Activated CD8-positive, alpha-beta memory T cell treated with anti-CD3 and anti-CD28 coated beads, Interleukin-2, amount 50 U/mL, for 4 hours (primary cell): ENCODE results near the gene EXOC3L4.
A peak's percentile ranks its signal among the peaks of the same experiment; 100 is the strongest.
"Not testable (repeated sequence)": the region's sequence is repeated elsewhere in the genome, so short reads cannot be mapped to it uniquely, and the experiment has no call there.

Experiments
- DNase-seq: peaks from one replicate; pipeline ENCODE4 v3.0.0-alpha.2; 2020

EXOC3L4 gene

DNA sequence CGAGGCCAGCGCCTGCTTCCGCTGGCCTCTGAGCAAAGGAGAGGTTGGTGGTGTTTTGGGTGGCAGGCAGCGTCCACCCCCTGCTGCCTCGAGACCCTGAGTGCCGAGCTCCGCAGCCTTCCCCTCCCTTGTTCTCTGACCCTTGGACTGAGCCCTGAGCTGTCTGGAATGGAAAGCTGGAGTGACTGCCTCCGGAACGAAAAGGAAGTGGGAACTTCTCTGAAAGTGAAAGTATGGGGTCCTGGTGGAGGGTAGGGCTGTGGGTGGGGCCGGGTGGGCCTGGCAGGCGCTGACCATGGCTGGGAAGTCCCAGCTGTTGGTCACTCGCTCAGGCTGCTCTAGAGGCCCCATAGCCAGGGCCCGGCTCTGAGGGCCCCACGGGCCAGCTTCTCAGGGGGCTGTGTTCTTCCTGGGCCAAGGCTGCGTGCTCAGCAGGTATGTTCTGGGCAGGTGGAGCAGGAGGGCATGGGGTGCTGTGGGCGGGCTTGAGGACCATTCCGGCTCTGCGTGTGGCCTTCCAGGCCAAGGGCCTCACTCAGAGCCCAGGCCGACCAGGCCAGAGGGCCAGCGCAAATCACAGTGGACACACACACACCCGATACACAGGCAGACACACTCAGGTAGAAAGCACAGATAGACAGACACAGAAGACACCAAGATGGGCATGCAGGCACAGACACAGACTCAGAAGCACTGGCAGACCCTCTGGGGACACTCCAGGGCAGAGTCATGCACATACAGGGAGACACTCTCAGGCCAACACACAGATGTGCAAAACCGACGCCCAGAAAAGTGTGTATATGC lies at the start of gene EXOC3L4:
Gene EXOC3L4, plus strand, starts transcription at position 320 of the 804 bp plus-strand sequence. CDS start 5,495 bp downstream, outside the sequence.
- no peak for DNase-seq

DNA sequence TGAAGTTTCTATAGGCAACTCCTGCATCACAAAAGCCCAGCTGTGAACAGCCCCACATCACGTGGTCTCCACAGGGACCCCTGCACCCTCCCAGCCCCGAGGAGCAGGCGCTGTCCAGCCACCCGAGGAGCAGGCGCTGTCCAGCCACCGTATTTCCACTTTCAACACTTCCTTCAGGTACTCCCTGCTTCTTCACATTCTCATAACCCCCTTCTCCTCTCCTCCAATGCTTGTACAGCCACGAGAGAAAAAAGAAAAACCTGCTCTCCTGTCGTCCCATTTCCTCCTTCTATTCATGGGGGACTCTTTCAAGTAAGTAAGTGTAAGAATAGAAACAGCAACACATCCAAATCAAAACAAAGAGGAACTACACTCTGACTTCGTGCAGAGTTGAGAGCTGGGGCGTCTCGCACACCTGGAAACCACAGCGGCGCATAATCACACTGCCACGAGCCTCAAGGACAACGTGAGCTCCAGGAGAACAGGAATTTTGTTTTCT lies 49.1 kb upstream of the EXOC3L4 start:
- DNase-seq, result no peak

DNA sequence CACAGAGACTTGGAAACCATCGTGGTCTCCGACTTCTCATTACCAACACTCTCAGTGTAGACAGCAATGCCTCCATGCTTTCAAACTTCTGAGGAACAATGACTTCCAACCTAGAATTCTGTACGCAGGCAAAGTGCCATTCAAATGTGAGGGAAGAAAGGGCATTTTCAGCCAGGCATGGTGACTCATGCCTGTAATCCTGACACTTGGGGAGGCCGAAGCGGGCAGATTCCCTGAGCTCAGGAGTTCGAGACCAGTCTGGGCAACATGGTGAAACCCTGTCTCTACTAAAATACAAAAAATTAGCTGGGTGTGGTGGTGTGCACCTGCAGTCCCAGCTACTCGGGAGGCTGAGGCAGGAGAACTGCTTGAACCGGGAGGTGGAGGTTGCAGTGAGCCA lies 47.1 kb upstream of the EXOC3L4 start:
- not testable (repeated sequence) for DNase-seq

DNA sequence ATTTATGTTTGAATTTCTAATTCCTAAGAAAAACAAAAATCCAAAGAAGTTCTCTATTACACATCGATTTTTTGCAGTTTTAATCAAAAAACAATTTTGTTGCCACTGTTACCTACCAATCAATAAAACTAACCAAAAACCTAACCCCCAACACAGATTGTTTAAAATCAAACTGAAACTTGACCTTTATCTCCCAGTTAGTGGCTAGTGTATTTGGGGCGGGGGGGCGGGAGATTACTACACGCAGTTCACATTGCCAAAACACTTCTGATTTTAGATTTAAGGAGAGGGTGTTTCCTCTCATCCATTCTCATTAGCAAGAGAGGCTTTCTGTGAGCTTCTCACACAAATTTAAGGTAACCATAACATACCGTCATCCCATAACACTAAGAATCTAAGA lies 43.6 kb upstream of the EXOC3L4 start:
- no peak for DNase-seq

DNA sequence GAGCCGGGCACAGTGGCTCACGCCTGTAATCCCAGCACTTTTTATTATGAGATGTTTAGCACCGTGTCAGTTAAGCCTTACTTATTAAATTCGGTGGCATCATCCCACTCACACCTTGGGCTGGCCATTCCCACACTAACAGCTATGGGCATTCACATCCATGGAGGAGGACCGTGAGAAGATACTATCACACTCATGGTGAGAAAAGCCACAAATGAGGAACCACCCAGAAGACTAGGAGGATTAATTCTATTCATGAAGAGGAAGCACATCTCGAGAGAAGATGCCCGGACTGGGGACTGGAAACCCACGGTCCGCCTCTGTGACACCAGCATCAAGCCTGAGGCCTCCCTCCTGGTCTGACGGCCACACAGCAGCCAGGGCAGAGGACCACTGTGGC lies 42.1 kb upstream of the EXOC3L4 start:
- DNase-seq, result no peak

DNA sequence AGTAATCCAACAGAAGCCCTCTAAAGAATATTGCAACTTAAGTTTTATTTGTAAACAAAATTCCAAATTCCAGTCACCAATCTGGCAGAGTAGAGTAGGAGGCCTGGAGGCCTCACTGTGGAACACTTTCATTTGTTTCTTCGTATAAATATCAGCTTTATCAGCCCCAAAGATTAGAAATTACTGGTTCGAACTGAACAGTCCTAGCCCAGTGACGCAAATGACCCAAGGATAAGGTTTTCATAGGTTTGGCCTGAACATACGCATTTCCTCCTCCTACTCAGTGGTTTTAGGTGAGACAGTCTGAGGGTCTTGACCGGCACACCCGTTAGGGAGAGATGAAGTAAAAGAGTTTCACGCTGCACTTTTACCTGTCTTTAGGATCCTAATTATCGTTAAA lies 38.8 kb upstream of the EXOC3L4 start:
- no peak for DNase-seq

DNA sequence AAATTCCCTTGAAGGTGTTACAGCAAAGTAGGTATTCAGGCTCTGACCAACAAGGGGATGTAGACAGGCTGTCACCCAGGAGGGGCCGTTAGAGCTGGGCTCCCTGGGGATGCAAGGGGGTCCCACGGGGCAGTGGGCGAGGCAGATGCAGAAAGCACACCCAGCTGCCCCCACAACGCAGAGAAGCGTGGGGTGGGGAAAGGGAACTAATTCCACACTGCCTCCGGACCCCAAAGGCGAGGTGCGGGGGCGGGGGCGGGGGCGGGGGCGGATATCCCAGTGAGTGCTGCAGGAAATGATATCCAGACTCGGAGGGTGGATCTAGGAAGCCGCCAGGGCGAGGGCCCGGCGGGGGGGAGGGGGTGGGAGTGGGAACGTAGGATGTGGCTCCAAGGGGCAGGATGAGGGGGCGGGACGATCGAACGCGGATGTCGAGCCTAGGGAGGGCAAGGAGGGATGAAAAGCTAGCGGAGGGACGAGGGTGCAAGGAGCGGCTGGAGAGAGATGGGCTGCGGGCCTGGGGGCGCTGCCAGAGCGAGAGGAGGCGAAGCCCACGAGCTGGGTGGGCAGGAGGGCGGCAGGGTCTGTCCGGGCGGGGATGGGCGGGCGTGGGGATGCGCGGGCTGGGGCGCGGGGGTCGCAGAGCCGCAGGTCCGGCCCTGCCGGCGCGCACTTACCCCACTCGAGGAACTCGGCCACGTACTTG lies 38.0 kb upstream of the EXOC3L4 start:
- no peak for DNase-seq

DNA sequence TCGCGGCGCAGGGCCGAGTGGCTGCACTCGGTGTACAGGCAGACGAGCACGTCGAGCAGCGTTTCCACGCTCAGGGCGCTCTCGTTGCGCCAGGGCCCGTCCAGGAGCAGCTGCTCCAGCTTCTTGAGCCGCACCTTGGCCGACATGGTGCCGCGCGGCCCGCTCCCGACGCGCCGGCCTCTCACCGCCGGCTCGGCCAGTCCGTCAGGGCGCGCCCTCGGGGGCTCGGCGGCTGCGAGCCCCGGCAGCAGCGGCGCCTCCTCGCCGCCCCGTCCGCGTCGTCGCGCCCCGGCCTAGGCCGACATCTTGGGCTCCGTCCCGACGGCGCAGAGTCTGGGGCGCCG lies 37.5 kb upstream of the EXOC3L4 start:
- no peak for DNase-seq

DNA sequence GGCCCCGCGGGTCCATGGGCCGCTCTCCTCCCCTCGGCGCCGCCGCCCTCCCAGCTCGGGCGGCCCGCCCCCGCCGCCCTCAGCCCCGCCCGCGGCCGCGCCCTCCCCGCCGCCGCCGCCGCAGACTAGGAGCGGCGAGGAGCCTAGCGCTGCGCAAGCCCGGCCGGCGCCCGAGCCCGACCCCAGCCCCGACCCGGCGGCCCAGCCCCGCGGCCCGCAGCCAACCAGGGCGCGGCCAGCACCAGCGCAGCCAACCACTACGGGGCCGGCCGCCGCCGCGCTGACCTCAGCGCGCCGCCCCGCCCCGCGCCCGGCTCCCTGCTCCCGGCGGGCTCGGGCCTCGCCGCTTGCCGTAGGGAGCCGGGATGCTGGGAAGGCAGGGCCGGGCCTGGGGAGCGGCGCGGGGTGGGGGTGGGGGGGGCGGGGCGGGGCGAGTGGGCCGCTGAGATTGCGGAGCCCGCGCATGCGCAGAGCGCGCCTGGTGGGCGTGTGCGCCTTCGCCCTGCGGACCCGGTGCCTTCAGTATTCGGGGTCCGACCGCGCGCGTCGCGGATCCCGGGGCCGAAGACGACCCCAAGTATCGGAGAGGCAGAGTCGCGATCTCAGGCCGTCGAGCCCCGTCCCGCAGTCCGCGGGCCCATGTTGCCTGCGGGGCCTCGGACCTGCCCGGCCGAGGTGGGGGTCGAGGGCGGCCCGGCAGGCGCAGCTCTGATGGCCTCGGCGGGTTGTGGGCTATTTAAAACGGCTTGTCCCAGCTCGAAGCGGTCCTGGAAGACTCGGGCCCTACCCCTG lies 37.0 kb upstream of the EXOC3L4 start, which contains the start of gene CDC42BPB:
Gene CDC42BPB, minus strand, starts transcription at position 178 of the 792 bp plus-strand sequence. CDS start 376 bp downstream, outside the sequence.
- DNase-seq, result peak; percentile 49

DNA sequence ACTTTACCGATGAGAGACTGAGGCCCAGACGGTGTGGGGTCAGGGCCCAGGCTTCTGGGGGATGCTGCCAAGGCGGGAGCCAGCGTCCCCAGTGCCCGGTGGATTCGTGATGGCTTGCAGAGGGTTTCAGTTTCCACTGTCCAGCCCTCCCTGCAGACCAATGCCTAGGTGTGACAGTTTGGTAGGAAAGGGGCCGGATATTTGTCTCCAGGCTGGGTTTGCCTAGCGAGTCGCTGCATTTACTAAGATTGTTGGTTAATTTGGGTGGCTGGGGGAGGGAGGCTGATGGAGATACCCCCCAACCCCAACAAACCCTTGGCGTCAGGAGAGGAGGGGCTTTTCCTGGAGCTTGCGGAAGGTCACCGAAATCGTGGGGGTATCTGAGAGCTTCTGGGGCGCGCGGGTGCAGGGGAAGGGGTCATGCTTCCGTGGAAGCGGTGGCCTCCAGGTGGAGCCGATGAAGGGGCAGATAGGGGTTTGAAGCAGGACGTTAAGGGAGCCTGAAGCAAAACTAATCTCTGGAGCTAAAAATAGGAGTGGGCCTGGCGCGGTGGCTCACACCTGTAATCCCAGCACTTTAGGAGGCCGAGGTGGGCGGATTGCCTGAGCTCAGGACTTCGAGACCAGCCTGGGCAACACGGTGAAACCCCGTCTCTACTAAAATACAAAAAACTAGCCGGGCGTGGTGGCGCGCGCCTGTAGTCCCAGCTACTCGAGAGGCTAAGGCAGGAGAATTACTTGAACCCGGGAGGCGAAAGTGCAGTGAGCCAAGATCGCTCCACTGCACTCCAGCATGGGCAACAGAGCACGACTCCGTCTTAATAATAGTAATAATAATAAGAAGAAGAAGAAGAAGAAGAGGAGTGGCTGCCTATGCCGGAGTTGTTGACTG lies 36.1 kb upstream of the EXOC3L4 start:
- DNase-seq, result no peak

DNA sequence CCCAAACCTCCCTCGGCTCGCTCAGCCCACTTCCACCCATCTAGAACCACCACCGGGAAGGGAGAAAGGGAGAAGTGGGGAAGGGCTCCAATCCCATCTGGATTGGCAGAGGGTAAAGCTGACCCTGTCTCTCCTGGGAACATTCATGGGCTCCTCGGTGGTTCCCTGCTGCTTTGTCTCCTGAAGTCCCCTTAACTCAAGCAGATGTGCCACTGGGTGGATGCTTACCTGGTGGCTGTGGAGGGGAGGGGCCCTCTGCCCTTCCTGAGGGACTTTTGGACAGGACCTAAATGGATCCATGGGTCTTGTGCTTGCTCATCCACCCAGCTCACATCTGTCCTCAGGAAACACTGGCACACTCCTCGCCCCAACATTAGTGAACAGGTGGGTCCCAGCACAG lies 35.0 kb upstream of the EXOC3L4 start:
- no peak for DNase-seq

DNA sequence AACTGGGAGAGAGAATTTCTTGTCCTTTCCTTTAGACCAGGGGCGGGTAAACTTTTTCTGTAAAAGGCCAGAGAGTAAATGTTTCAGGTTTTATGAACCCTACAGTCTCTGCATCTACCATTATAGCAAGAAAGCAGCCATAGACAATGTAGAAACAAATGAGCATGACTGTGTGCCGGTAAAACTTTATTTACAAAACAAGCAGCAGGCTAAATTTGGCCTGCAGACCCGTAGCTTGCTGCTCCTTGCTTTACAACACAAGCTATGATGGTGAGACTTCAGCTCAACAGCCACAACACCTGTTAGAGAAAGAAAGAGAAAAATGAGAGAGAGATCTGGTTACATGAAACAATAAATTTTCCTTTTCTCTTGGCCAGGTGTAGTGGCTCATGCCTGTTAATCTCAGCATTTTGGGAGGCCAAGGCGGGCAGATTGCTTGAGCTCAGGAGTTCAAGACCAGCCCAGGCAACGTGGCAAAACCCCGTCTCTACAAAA lies 33.0 kb upstream of the EXOC3L4 start:
- no peak for DNase-seq

DNA sequence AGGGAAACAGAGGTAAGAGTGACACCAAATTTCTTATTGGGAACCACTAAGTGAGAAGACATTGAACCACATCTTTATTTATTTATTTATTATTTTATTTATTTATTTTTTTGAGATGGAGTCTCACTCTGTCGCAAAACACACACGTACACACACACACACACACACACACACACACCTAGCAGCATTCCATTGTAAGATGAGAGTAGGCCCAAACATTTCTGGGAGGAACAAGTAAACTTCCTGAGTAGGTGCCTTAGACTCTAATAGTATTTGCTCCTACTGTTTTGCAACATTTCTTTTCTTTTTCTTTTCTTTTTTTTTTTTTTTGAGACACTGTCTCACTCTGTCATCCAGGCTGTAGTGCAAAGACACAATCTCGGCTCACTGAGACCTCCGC lies 30.1 kb upstream of the EXOC3L4 start:
- no peak for DNase-seq

DNA sequence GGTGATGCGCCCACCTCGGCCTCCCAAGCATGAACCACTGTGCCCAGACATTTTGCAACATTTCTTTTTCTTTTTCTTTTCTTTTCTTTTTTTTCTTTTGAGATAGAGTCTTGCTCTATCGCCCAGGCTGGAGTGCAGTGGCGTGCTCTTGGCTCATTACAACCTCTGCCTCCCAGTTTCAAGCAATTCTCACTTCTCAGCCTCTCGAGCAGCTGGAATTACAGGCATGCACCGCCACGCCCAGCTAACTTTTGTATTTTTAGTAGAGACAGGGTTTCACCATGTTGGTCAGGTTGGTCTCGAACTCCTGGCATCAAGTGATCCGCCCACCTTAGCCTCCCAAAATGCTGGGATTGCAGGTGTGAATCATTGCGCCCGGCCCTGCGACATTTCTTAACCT lies 29.5 kb upstream of the EXOC3L4 start:
- no peak for DNase-seq

DNA sequence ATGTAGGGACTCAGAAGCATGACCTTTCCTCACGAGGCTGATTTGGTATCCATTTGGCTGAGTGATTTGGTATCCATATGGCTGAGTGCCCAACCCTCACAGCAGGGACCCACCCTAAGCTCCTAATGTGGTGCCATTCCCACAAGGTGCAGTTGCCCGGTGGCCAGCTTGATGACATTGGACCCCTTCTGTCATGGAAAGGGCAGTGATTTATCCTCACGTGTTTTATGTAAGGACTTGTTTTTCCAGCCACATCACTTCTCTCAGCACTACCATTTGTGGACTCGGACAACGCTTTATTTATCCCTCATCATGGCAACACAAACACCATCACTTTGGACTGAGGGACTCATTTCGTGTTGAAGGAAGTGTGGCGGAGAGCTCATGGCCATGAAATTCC lies 28.7 kb upstream of the EXOC3L4 start:
- no peak for DNase-seq

DNA sequence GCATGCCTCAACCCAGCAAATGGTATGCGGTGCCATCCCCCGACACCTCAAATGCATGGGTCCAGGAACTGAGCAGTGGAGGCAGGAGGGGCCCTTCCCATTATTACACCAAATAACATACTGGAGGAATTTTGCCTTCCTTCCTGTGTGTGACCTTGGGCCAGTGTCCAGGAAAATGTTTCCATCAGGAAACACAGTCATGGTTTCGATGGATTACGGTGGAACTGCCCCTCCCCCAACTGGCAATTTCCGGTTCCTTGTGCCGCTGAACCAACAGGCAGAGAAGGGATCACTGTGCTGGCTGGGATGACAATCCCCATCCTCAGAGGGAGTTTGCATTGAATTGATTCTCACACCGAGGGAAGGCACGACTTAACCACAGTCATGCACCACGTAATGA lies 28.1 kb upstream of the EXOC3L4 start:
- no peak for DNase-seq

DNA sequence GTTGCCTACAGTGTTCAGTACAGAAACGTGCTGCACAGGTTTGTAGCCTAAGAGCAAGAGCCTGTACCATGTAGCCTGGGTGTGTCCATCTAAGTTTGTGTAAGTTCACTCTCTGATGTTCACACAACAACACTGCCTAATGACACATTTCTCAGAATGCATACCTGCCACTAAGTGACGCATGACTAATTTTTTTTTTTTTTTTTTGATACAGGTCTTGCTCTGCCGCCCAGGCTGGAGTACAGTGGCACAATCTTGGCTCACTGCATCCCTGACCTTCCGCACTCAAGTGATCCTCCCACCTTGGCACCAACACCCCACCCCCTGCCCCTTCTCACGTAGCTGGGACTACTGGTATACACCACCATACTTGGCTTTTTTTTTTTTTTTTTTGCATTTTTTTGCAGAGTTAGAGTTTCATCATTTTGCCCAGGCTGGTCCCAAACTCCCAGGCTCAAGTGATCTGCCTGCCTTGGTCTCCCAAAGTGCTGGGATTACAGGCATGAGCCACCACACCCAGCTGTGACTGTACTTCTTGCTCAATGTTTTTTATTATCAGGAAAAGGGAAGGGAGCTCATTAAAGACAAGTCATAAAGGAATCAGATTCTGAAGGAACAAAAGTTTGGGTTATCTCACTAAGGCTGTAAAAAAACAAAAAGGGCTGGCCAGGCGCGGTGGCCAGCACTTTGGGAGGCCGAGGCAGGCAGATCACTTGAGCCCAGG lies 27.1 kb upstream of the EXOC3L4 start:
- DNase-seq, result no peak

DNA sequence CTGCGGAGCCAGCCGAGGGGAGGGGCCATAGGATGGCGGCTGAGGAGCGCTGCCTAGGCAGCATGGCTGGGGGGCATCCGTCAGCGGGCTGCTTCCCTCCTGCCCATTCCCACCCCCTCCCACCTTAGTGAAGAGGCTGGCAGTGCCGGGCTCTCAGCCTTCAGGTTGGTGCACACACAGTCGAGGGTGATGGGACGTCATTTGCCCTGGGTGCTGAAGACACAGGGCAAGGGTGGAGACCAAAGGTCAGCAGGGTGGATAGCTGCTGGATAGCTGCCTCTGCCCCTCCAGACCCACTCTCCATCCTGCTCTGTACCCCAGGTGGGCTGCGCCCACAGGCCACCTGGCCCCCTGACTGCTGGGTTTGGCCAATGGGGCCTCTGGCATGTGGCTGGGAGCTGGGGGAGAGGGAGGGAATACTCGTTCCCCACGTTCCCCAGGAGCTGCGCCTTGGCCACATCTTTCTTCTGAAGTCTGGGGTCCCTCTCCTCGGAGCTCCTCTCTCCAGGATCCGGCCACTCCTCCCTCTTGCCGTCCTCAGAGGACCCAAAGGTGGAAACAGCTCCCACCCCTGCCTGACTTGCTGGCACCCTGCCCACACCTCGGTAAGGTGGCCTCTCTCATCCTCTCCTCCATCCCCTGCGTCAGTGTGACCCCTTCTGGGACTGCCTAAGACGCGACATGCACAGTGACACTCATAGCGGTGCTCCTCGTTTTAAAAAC lies 26.0 kb upstream of the EXOC3L4 start:
- no peak for DNase-seq

DNA sequence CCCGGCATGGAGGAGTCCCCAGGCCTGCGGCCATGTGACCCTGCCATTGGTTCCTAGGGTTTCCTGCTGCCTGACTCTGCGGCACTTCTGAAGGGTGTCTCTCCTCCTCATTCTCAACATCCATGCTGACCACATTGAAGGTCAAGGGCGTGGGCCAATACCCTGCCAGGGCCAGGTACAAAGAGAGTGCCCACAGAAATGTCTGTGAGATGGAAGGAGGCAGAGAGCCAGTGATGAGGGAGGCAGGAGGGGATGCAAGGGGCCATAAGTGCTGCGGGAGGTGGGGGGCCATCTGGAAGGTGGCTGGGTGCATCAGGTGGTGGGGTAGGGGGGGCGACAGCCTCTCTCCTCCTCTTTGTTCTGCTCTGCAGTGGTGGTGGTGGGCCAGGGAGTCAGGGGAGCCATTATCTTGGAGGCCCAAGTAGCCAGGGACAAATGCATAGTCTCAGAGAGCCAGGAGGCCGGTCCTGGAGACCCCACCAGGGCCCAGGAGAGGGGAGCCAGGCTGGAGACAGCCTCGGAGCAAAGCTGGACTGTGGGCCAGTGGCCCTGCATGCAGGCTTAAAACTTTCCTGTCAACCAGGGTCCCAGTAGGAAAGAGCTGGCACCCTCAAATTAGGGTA lies 24.2 kb upstream of the EXOC3L4 start:
- no peak for DNase-seq

DNA sequence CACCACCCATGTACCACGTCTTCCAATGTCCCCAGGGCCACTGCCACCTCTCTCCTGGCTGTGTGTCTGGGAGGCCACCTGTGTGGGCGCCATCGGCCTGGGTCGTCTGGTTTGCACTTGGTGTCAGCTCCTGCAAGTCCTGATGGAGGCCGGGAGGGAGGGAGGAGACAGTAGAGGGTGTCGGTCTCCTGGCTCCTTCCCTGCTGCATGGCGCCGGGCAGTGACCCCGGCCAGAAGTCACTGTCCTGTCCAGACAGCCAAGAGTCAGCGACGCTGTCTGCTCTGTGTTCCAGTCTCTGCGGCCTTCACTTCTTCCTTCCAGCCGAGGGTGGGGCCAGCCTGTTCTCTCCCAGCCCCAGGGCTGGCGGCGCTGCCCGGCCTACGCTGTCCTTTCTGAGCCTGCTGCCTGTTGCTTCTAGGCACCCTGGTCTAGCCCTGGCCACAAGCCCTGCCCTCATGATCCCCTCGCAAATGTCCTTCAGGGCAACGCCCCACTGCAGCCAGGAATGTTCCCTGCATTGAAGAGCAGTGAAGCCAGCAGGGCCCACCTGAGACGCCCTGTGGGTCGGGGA lies 23.5 kb upstream of the EXOC3L4 start:
- DNase-seq, result no peak
